Activated naive CD8-positive, alpha-beta T cell treated with anti-CD3 and anti-CD28 coated beads for 36 hours (primary cell): Measurements from ENCODE around the gene C3. TPM values are rescaled to one million over a fixed set of nuclear protein-coding genes. Genes with fewer than 3 reads are reported as not detected.

Source experiments
- DNase-seq: peaks from one replicate; pipeline ENCODE4 v3.0.0; 2021
- H3K27ac Mint-ChIP-seq: one replicate; pipeline ENCODE4 v1.8.0; 2022; ENCODE audit warnings: mild to moderate bottlenecking, moderate library complexity, mixed read lengths
- H3K27me3 Mint-ChIP-seq: one replicate; pipeline ENCODE4 v1.8.0; 2022; ENCODE audit warnings: mild to moderate bottlenecking, mixed read lengths
- H3K36me3 Mint-ChIP-seq: one replicate; pipeline ENCODE4 v1.8.0; 2021; ENCODE audit warnings: mild to moderate bottlenecking, mixed read lengths
- H3K4me1 Mint-ChIP-seq: one replicate; pipeline ENCODE4 v1.8.0; 2021; ENCODE audit warnings: mixed read lengths
- H3K4me3 Mint-ChIP-seq: one replicate; pipeline ENCODE4 v1.8.0; 2022; ENCODE audit warnings: mild to moderate bottlenecking, moderate library complexity, mixed read lengths
- H3K9me3 Mint-ChIP-seq: one replicate; pipeline ENCODE4 v1.8.0; 2022; ENCODE audit warnings: mixed read lengths
- total RNA-seq, 2 experiments: library from RNA; stranded (reverse); gene quantifications; one replicate each; pipeline ENCODE4 v1.2.3, GENCODE V29; 2021

Gene C3
- total RNA-seq, 2 experiments from 2014 or later: 0.22 to 0.64 TPM

DNA sequence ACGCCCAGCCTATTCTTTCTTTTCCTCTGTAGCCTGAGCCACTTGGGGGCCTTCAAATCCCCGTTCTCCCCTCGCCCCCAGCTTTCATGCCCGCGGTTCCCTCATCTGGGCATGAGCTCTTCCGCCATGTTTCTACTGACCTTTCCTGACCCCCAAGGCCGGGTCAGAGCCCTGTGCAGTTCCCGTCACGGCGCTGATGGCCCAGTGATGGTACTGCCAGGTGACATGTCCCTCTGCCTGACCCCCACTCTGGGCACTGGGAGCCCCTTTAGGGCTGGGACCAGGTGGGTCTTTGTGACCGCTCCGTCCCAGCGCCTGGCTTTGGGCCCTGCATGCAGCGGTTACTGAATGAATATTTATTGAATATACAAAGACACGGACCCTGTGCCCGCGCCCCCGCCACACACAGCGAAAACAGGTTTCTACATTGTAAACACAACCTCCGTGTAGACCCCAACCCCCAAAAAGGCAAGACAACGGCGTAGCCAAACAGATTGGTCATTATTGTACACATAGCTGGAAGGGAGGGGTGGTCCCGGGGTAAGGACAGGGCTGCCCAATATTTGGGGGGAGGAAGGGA lies 9.2 kb upstream of the C3 start:
- Mint-ChIP-seq H3K4me1 (peaks cover 5% of the 10 kb centered on the region), H3K9me3 (no peaks in the 10 kb centered on the region), H3K27ac (no peak overlapping the region), H3K27me3 (no peaks in the 10 kb centered on the region), H3K36me3 (peaks cover 10% of the 10 kb centered on the region), H3K4me3 (no peak overlapping the region)
- DNase-seq: no peak

DNA sequence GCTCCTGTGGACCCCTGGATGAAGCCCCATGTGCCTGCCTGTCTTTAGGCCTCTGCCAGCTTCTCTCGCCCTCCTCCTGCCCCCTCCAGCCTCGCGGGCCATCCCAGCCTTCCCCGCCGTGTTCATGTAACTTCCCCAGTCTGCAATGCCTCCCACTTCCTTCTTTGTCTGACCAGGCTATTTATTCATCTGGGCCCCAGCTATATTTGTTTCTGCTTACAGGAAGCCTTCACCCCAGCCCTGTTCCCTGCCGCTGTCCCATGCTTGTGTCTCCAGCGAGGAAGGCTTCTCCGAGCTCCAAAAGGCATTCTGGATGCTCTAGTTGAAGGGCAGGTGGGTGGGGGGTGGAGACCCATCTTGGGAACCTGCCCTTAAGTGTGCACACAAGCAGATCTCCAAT lies 7.9 kb upstream of the C3 start:
- Mint-ChIP-seq H3K9me3 (no peaks in the 10 kb centered on the region), H3K36me3 (peaks cover 10% of the 10 kb centered on the region)

DNA sequence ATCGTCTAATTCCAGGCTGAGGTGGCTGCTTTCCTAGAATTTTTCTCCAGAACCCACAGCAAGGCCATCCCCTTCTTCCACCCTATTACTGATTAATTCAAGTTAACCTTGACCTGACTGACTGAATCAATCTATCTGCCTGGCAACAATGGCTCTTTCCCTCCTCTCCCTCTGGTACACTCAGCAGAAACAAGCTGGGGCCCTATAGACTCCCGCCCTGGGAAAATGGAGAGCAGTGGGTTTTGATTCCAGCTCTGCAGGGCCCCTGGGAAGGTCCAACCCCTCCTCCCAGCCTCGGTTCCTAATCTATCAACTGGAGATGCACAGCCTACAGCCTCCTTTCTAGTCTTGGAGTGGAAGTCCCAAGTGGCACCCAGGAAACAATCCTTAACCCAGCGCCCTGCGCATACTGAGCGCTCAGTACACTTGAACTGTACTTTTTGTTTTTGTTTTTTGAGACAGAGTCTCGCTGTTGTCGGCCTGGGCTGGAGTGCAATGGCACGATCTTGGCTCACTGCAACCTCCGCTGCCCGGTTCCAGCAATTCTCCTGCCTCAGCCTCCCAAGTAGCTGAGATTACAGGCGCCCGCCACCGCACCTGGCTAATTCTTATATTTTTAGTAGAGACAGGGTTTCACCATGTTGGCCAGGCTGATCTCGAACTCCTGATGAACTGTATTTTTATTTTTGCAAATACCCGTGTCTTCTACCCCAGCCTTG lies 5.2 kb upstream of the C3 start:
- Mint-ChIP-seq H3K4me1 (peaks cover 15% of the 10 kb centered on the region), H3K4me3 (no peak overlapping the region), H3K9me3 (no peaks in the 10 kb centered on the region), H3K27ac (no peak overlapping the region), H3K36me3 (peaks cover 2% of the 10 kb centered on the region), H3K27me3 (no peaks in the 10 kb centered on the region)
- DNase-seq: no peak

More for the DNA sequence above, 7.9 kb upstream of the C3 start:
- Mint-ChIP-seq H3K27me3 (no peaks in the 10 kb centered on the region), H3K27ac (no peak overlapping the region), H3K4me3 (no peak overlapping the region), H3K4me1 (peaks cover 5% of the 10 kb centered on the region)
- DNase-seq: no peak

DNA sequence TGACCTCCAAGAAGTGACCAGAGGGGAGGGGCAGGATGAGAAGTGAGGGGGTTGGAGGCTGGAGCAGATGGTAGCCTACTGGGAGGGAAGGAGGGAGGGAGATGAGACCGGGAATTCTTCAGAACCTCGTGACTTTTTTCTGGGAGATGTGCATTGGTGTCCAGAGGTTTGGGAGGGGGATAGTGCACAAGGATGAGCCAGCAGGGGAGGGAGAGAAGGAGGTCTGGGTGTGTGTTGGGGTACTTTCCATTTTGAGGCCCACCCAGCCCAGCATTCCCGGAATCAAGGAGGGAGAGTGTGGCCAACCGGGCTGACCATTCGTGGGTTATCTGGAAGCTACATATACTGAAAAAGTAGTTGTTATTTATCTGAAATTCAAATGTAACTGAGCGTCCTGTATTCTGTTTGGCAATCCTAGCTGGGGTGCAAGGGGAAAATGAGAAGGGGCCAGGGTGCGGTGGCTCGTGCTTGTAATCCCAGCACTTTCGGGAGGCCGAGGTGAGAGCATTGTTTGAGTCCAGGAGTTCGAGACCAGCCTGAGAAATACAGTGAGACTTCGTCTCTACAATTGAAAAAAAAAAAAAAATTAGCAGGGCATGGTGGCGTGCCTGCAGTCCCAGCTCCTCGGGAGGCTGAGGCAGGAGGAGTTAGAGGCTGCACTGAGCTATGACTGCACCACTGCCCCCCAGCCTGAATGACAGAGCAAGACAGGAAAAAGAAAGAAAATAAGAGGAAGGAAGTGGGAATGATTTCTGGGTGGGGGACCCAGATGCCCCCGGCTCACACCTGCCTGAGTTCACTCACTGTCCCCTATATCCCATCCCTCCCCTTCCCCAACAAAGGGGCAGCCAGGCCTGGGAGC lies 4.4 kb upstream of the C3 start:
- Mint-ChIP-seq H3K4me3 (no peak overlapping the region), H3K36me3 (peaks cover 2% of the 10 kb centered on the region), H3K9me3 (no peaks in the 10 kb centered on the region), H3K4me1 (peaks cover 21% of the 10 kb centered on the region), H3K27ac (no peak overlapping the region), H3K27me3 (peaks cover 2% of the 10 kb centered on the region)
- no peak for DNase-seq

DNA sequence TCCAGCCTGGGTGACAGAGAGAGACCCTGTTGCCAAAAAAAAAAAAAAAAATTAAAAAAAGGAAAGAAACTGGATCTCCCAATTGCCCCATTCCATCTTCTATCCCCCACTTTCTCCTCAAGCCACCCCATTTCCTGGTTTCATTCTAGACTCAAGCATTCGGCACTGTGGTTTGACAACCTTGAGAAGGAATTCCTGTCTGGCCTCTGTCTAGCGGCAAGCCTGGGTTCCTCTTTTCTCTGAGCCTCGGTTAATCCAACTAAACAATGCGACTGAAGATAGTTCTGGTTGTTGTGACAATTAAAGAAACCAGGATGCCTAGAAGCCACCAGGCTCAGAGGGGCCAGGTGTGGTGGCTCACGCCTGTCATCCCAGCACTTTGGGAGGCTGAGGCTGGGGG lies 3.3 kb upstream of the C3 start:
- DNase-seq: no peak
- Mint-ChIP-seq H3K36me3 (no peaks in the 10 kb centered on the region), H3K4me1 (peaks cover 21% of the 10 kb centered on the region), H3K27ac (no peak overlapping the region), H3K9me3 (no peaks in the 10 kb centered on the region), H3K27me3 (peaks cover 3% of the 10 kb centered on the region), H3K4me3 (no peak overlapping the region)

DNA sequence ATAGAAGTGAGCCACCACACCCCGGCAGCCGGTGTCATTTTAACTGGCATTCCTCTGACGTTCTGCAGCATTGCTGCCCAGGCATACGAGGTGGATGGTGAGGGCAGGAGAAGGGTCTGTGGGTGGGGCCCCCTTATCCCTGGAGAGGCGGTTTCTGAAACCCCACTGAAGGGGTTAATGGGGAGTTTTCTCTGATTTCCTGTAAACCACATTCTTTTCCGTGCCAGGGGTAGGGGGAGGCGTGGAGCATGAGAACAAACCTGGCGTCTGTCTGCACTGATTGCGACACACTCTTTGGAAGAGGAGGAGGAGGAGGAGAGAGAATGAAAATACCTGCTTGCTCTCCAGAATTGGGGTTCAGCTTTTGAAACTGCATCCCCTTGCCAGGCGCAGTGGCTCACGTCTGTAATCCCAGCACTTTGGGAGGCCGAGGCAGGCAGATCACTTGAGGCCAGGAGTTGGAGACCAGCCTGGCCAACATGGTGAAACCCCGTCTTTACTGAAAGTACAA lies 2.7 kb upstream of the C3 start:
- no peaks in the 10 kb centered on the region for H3K9me3 Mint-ChIP-seq
- peaks cover 21% of the 10 kb centered on the region for H3K4me1 Mint-ChIP-seq
- H3K4me3 Mint-ChIP-seq: no peak overlapping the region
- H3K27me3 Mint-ChIP-seq: peaks cover 3% of the 10 kb centered on the region
- no peak overlapping the region for H3K27ac Mint-ChIP-seq
- DNase-seq: no peak
- H3K36me3 Mint-ChIP-seq: no peaks in the 10 kb centered on the region

DNA sequence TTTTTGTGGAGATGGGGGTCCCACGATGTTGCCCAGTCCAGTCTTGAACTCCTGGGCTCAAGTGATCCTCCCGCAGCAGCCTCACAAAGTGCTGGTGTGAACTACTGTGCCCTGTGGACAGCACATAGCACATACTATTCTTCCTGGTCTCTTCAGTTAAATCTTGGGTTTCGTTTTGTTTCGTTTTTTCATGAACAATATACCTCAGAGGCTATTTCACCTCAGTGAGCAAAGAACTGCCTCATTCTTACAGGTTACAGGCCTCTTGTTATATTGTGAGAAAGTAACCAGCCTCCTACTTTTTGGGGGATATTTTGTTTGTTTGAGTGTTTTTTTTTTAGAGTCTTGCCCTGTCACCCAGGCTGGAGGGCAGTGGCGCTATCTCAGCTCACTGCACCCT lies 1.3 kb upstream of the C3 start:
- Mint-ChIP-seq H3K36me3 (no peaks in the 10 kb centered on the region), H3K27ac (no peak overlapping the region), H3K4me3 (no peak overlapping the region), H3K4me1 (peaks cover 21% of the 10 kb centered on the region), H3K27me3 (peaks cover 3% of the 10 kb centered on the region), H3K9me3 (no peaks in the 10 kb centered on the region)
- no peak for DNase-seq

DNA sequence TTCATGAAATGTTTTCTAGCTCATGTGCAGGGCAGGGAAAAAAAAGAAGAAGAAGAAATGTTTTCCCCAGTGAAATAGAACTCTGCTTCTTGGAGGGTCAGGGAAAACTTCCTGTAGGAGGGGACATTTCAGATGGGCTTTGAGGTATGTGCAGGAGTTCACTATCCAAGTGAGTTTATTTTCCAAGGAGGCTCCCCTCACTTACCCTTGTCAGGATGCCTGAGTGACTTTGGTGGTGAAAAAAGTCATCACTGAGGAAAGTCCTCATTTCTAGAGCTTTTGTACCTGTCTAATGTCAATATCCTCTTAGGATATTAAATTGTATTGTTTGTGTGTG lies 656 bp upstream of the C3 start:
- DNase-seq: no peak
- Mint-ChIP-seq H3K4me3 (no peak overlapping the region), H3K27me3 (peaks cover 3% of the 10 kb centered on the region), H3K9me3 (no peaks in the 10 kb centered on the region), H3K4me1 (peaks cover 21% of the 10 kb centered on the region), H3K36me3 (no peaks in the 10 kb centered on the region), H3K27ac (no peak overlapping the region)

DNA sequence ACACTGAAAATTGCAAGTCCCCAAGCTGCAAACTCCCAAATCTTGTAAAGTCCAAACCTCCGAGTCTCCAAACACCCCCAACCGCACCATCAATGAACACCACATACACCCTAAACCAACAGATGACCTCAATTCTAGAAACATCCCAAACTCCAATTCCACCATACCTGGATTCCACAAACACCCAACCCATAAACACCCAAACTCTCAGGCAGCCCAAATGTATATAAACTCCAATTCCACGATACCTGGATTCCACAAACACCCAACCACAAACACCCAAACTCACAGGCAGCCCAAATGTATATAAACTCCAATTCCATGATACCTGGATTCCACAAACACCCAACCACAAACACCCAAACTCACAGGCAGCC lies 470 bp downstream of the C3 start:
- Mint-ChIP-seq H3K4me3 (no peak overlapping the region), H3K27ac (peak overlapping the region; percentile 32), H3K4me1 (peaks cover 19% of the 10 kb centered on the region), H3K36me3 (no peaks in the 10 kb centered on the region), H3K27me3 (peaks cover 3% of the 10 kb centered on the region), H3K9me3 (no peaks in the 10 kb centered on the region)
- DNase-seq: no peak

DNA sequence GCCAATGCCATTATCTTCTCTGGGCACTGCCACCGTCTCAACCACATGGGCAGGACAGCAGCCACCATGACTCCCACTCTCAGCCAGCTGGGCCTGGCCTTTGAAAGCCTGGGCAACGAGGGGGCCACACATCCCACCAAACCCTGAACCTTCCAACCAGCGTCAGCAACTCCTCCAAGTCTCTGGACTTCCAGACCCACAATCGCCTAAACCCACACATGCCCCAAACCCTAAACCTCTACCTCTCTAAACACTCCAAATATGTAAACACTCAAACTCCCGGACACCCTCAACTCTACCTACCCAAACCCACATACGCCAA lies 949 bp downstream of the C3 start:
- Mint-ChIP-seq H3K4me3 (no peak overlapping the region), H3K4me1 (peaks cover 17% of the 10 kb centered on the region), H3K9me3 (no peaks in the 10 kb centered on the region), H3K27me3 (peaks cover 3% of the 10 kb centered on the region), H3K36me3 (no peaks in the 10 kb centered on the region), H3K27ac (no peak overlapping the region)
- DNase-seq: no peak

DNA sequence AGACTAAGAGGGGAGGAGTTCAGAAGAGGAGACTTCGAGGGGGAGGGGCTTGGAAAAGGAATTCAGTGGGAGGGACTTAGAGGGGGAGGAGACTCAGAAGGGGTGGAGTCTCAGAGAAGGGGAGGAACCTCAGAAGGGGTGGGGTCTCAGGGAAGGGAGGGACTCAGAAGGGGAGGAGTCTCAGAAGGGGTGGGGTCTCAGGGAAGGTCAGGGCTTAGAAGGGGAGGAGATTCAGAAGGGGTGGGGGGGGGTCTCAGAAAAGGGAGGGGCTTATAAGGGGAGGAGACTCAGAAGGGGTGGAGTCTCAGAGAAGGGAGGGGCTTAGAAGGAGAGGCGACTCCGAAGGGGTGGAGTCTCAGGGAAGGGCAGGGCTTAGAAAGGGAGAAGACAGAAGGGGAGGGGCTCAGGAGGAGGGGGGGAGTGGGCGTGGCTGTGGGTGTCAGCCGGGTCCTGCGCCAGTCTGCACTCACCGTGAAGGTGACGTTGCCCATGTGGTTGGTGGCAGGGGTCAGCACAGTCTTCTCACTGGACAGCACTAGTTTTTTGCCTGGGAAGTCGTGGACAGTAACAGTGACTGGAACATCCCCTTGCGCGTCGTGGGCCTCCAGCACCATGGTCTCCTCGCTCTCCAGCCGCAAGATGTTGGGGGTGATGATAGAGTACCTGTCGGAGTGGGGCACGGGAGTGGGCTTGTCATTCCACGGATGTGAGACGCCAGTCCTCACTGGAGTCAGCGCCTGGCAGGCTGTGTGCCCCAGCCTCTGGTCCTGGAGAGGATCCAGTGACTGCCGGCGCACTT lies 1.5 kb downstream of the C3 start:
- Mint-ChIP-seq H3K36me3 (no peaks in the 10 kb centered on the region), H3K9me3 (no peaks in the 10 kb centered on the region), H3K27me3 (peaks cover 3% of the 10 kb centered on the region), H3K4me3 (no peak overlapping the region), H3K27ac (no peak overlapping the region), H3K4me1 (peaks cover 17% of the 10 kb centered on the region)
- DNase-seq: no peak

DNA sequence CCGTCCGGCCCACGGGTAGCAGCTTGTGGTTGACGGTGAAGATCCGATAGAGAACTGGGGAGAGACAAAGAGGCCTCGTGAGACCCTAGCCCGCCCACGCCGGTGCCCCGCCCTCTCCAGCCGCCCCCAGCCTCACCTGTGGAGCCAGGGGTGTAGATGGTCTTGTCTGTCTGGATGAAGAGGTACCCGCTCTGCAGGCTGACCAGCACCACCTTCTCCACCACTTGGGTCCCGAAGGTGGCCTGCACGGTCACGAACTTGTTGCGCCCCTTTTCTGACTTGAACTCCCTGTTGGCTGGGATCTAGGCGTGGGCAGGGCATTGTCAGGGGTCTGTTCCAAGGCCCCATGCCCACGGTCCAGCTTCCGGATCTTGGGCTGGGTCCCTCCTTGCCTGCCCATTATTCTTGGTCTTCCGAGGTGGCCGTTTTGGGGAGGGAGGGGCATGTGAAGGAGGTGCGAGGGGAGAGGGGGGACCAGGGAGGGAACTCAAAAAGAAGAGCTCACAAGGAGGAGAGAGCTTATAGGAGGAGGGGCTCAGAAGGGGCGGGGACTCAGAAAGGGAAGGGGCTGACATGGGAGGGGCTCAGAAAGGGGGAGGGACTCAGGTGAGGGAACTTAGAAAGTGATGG lies 2.2 kb downstream of the C3 start:
- Mint-ChIP-seq H3K9me3 (no peaks in the 10 kb centered on the region), H3K27ac (no peak overlapping the region), H3K36me3 (no peaks in the 10 kb centered on the region), H3K4me3 (no peak overlapping the region), H3K4me1 (peaks cover 15% of the 10 kb centered on the region), H3K27me3 (peaks cover 3% of the 10 kb centered on the region)
- DNase-seq: no peak

DNA sequence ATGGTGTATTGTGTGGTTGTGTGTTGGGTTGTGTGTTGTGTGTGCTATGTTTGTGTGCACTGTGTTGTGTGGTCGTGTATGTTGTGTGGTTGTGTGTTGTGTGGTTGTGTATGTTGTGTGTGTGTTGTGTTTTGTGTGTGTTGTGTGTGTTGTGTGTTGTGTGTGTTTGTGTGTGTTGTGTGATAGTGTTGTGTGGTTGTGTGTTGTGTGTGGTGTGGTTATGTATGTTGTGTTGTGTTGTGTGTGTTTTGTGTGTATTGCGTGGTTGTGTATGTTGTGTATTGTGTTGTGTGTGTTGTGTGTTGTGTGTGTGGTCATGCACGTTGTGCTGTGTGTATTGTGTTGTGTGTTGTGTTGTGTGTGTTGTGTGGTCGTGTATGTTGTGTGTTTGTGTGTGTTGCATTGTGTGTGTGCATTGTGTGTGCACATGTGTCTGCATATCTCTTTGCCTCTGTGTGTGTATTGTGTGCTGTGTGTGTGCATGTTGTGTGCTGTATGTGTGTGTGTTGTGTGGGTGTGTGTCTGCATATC lies 2.9 kb downstream of the C3 start:
- no peak for DNase-seq
- H3K27me3 Mint-ChIP-seq: peaks cover 3% of the 10 kb centered on the region
- peak overlapping the region; percentile 0 for H3K27ac Mint-ChIP-seq
- peaks cover 12% of the 10 kb centered on the region for H3K4me1 Mint-ChIP-seq
- H3K4me3 Mint-ChIP-seq: no peak overlapping the region
- H3K9me3 Mint-ChIP-seq: no peaks in the 10 kb centered on the region
- H3K36me3 Mint-ChIP-seq: no peaks in the 10 kb centered on the region

DNA sequence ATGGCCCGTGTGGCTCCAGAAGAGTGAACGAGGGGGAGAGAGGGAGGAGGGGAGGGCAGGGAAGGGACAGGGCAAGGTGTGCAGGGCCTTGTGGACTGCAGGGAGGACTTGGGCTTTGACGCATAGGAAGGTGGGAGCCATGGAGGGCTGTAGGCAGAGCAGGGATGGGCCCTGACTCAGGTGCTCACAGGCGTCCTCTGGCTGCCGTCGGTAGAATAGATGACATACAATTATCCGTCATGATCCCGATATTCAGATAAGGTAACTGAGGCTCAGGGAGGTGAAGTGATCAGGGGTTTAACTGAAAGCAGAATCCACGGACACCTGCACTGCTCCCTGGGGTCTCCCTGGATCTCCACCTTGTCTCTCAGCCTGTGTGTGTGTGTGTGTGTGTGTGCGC lies 3.4 kb downstream of the C3 start:
- peaks cover 10% of the 10 kb centered on the region for H3K4me1 Mint-ChIP-seq
- no peaks in the 10 kb centered on the region for H3K36me3 Mint-ChIP-seq
- DNase-seq: no peak
- H3K4me3 Mint-ChIP-seq: no peak overlapping the region
- H3K27ac Mint-ChIP-seq: peak overlapping the region; percentile 0
- peaks cover 3% of the 10 kb centered on the region for H3K27me3 Mint-ChIP-seq
- H3K9me3 Mint-ChIP-seq: no peaks in the 10 kb centered on the region
